DOHH2 (cell line): ENCODE results near the gene RAD9B.

Experiments
- H3F3A ChIP-seq: fragments of 200-600 bp; sonication (generic), shearing (Covaris generic); 2 replicates; pipeline ENCODE4 v1.6.0; 2016; ENCODE audit warnings: antibody characterized with exemption, mild to moderate bottlenecking; ENCODE audit not compliant: control insufficient read depth, insufficient read depth
- H3K27ac ChIP-seq: fragments of 200-600 bp; sonication (generic); 2 replicates; pipeline ENCODE4 v1.5.1; 2014; ENCODE audit warnings: low read depth, mild to moderate bottlenecking, low read length, moderate library complexity
- H3K27me3 ChIP-seq: fragments of 200-600 bp; sonication (generic); 2 replicates; pipeline ENCODE4 v1.6.1; 2014; ENCODE audit warnings: mild to moderate bottlenecking, low read length, mixed read lengths; ENCODE audit not compliant: control insufficient read depth
- H3K36me3 ChIP-seq: fragments of 200-600 bp; sonication (generic); 2 replicates; pipeline ENCODE4 v1.6.1; 2014; ENCODE audit warnings: mild to moderate bottlenecking, low read length, moderate library complexity, mixed read lengths; ENCODE audit not compliant: control insufficient read depth
- H3K4me1 ChIP-seq: fragments of 200-600 bp; sonication (generic); 2 replicates; pipeline ENCODE4 v1.6.1; 2014; ENCODE audit warnings: mild to moderate bottlenecking, low read length, mixed read lengths; ENCODE audit not compliant: control insufficient read depth
- H3K4me2 ChIP-seq: fragments of 200-600 bp; sonication (generic); 2 replicates; pipeline ENCODE4 v1.6.0; 2014; ENCODE audit warnings: mild to moderate bottlenecking, low read length, moderate library complexity
- H3K4me3 ChIP-seq: fragments of 200-600 bp; sonication (generic); 2 replicates; pipeline ENCODE4 v1.5.1; 2014; ENCODE audit warnings: mild to moderate bottlenecking, low read length, mixed read lengths
- H3K79me2 ChIP-seq: fragments of 200-600 bp; sonication (generic); 2 replicates; pipeline ENCODE4 v1.6.1; 2014; ENCODE audit warnings: mild to moderate bottlenecking, low read length, mixed read lengths; ENCODE audit not compliant: control insufficient read depth
- H3K9me2 ChIP-seq: fragments of 200-600 bp; sonication (generic); replicated peaks from 2 replicates; pipeline ENCODE4 v1.6.1; 2014; ENCODE audit warnings: mild to moderate bottlenecking, low read length, mixed read lengths; ENCODE audit not compliant: control insufficient read depth
- H3K9me3 ChIP-seq: fragments of 200-600 bp; sonication (generic); 2 replicates; pipeline ENCODE4 v1.6.1; 2014; ENCODE audit warnings: antibody characterized with exemption, low read length, mixed read lengths; ENCODE audit not compliant: control insufficient read depth, insufficient read depth
- H4K20me1 ChIP-seq: fragments of 200-600 bp; sonication (generic); 2 replicates; pipeline ENCODE4 v1.6.0; 2014; ENCODE audit warnings: low read depth, mild to moderate bottlenecking, antibody characterized with exemption, low read length, moderate library complexity; ENCODE audit not compliant: control insufficient read depth, insufficient read depth
- EZH2phosphoT487 ChIP-seq: fragments of 200-600 bp; sonication (generic); IDR thresholded peaks from 2 replicates; pipeline ENCODE4 v1.6.1; 2017; ENCODE audit warnings: borderline replicate concordance, mild to moderate bottlenecking, antibody characterized with exemption, low read length, moderate library complexity, mixed read lengths
- TF ChIP-seq, protein P1 (sequence below): fragments of 200-600 bp; sonication (generic); IDR thresholded peaks from one replicate; pipeline ENCODE4 v1.5.1; 2014; ENCODE audit warnings: antibody characterized with exemption, mild to moderate bottlenecking, low read depth, low read length; ENCODE audit not compliant: poor library complexity, severe bottlenecking

The RAD9B gene

DNA sequence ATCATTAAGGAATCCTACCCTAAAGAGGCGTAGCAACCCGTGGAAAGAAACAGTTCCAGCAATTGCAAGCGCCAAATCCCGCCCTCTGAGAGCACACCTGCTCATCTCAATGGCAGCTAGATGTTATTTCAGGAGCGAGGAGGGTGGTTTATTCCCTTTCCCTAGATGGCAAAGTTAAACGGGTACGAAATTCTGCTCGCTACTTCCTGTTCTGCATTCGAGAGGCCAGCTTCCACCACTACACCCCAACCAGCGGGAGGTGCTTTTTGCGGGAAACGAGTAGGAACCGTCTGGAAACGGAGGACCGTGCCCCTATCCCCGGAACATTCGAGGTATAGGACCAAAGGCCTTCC lies 756 bp upstream of the RAD9B start:
- Histone ChIP-seq H3K79me2 (peaks cover 52% of the 10 kb centered on the region), H3K4me3 (peak overlapping the region; percentile 90), H3K4me2 (peak overlapping the region; percentile 52), H3K36me3 (peaks cover 46% of the 10 kb centered on the region), H3K27me3 (no peaks in the 10 kb centered on the region), H4K20me1 (peaks cover 9% of the 10 kb centered on the region; the same call in 1 of the 2 replicates), H3K4me1 (peaks cover 27% of the 10 kb centered on the region), H3K27ac (peak overlapping the region; percentile 68), H3F3A (peaks cover 21% of the 10 kb centered on the region; the same call in 1 of the 2 replicates), H3K9me3 (peaks cover 6% of the 10 kb centered on the region; the same call in 1 of the 2 replicates), H3K9me2 (no peaks in the 10 kb centered on the region)
- TF ChIP-seq, protein P1, sequence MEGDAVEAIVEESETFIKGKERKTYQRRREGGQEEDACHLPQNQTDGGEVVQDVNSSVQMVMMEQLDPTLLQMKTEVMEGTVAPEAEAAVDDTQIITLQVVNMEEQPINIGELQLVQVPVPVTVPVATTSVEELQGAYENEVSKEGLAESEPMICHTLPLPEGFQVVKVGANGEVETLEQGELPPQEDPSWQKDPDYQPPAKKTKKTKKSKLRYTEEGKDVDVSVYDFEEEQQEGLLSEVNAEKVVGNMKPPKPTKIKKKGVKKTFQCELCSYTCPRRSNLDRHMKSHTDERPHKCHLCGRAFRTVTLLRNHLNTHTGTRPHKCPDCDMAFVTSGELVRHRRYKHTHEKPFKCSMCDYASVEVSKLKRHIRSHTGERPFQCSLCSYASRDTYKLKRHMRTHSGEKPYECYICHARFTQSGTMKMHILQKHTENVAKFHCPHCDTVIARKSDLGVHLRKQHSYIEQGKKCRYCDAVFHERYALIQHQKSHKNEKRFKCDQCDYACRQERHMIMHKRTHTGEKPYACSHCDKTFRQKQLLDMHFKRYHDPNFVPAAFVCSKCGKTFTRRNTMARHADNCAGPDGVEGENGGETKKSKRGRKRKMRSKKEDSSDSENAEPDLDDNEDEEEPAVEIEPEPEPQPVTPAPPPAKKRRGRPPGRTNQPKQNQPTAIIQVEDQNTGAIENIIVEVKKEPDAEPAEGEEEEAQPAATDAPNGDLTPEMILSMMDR, result no peak
- no peak for TF ChIP-seq EZH2phosphoT487

DNA sequence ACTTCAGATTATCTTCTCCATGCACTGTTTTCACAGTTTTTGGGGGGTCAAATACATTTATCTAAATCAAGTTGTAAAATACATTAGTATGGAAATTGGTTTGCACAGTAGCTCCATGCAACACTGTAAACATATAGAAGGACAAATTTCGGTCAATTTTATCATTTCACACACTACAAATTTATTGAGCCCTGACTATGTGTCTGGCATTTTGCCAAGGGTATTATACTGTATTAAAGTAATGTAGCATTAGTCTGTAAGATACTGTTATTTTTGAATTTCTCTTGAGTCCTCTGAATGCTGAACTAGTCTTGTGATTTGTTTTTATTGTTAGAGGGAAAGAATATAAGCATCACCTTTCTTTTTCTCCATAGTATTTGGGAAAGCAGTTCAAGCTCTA lies 1.3 kb downstream of the RAD9B start:
- Histone ChIP-seq H3K27me3 (no peaks in the 10 kb centered on the region), H3K4me2 (no peak overlapping the region), H3K27ac (no peak overlapping the region), H3F3A (peaks cover 15% of the 10 kb centered on the region; the same call in 1 of the 2 replicates), H4K20me1 (peaks cover 9% of the 10 kb centered on the region; the same call in 1 of the 2 replicates), H3K79me2 (peaks cover 34% of the 10 kb centered on the region), H3K9me3 (peaks cover 6% of the 10 kb centered on the region; the same call in 1 of the 2 replicates), H3K4me1 (peaks cover 31% of the 10 kb centered on the region), H3K9me2 (no peaks in the 10 kb centered on the region), H3K36me3 (peaks cover 31% of the 10 kb centered on the region), H3K4me3 (no peak overlapping the region)
- TF ChIP-seq, protein P1, result no peak
- TF ChIP-seq EZH2phosphoT487, result no peak

DNA sequence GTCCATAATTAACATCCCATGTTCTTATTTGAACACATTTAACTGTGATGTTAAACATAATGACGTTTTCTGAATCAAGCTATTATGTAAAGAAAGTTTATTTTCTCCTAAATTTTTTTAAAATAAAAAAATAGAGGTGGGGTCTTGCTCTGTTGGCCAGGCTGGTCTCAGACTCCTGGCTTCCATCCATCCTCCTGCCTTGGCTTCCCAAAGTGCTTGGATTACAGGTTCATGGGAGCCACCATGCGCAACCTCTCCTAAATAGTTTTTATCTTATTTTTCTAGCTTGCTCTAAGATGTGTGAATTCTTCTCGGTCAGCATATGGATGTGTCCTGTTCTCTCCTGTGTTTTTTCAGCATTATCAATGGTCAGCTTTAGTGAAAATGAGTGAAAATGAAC lies 3.2 kb downstream of the RAD9B start:
- Histone ChIP-seq H3K4me3 (no peak overlapping the region), H3F3A (peaks cover 5% of the 10 kb centered on the region; the same call in 1 of the 2 replicates), H3K27ac (no peak overlapping the region), H3K9me2 (no peaks in the 10 kb centered on the region), H3K79me2 (peaks cover 15% of the 10 kb centered on the region), H3K4me1 (peaks cover 16% of the 10 kb centered on the region), H3K9me3 (peaks cover 6% of the 10 kb centered on the region; the same call in 1 of the 2 replicates), H3K4me2 (no peak overlapping the region), H3K36me3 (peaks cover 12% of the 10 kb centered on the region), H3K27me3 (no peaks in the 10 kb centered on the region), H4K20me1 (peaks cover under 1% of the 10 kb centered on the region; the same call in 1 of the 2 replicates)
- TF ChIP-seq, protein P1, result no peak
- no peak for TF ChIP-seq EZH2phosphoT487
